ENCODE results near the gene TNIK. TPM values are rescaled to one million over a fixed set of nuclear protein-coding genes. Genes with fewer than 3 reads are reported as not detected.

Gene TNIK
- polyA plus RNA-seq, 1 of the 3 experiments (the other 2 are of a cell fraction): 19.4 TPM

- Histone ChIP-seq H3K4me2 (no peak overlapping the region), H2AFZ (ENCODE audit: low read depth) (no peak overlapping the region), H4K20me1 (ENCODE audit: insufficient read depth) (no peaks in the 10 kb centered on the region), H3K27ac (ENCODE audit: low read depth in 2 of 2, low read length in 1 of 2) (peak overlapping the region in 1 of 2 experiments; percentile 90; a peak in 2 of 4 replicates), H3K9ac (no peak overlapping the region), H3K27me3 (ENCODE audit: insufficient read depth) (no peaks in the 10 kb centered on the region), H3K4me1 (ENCODE audit: control insufficient read depth in 1 of 2, insufficient read depth in 2 of 2, low read depth in 1 of 2, low read length in 1 of 2) (peaks cover 6 to 36% of the 10 kb centered on the region in 2 experiments), H3K36me3 (replicated peaks in 1 of 2; ENCODE audit: control insufficient read depth in 1 of 2, insufficient read depth in 2 of 2, low read length in 1 of 2) (no peaks in the 10 kb centered on the region), H3K9me2 (no peaks in the 10 kb centered on the region), H3K79me2 (ENCODE audit: insufficient read depth) (peaks cover 44% of the 10 kb centered on the region), H3K4me3 (ENCODE audit: low read depth in 2 of 2, low read length in 1 of 2) (no peak overlapping the region), H3K9me3 (no peaks in the 10 kb centered on the region), H3F3A (replicated peaks; ENCODE audit: insufficient read depth) (peaks cover 39% of the 10 kb centered on the region)
- TF ChIP-seq TAF1 (IDR thresholded peaks at IDR 0.05; ENCODE audit: borderline replicate concordance, low read depth, low read length) (no peak), CHD2 (IDR thresholded peaks at IDR 0.05; ENCODE audit: low read length, partially characterized antibody) (no peak), IRF3 (IDR thresholded peaks at IDR 0.05; ENCODE audit: low read depth, low read length) (no peak), RAD21 (IDR thresholded peaks at IDR 0.05; ENCODE audit: low read length) (no peak), RFX5 (IDR thresholded peaks at IDR 0.05; ENCODE audit: low read length) (no peak), FOXJ3 (CRISPR knock-in tag; IDR thresholded peaks at IDR 0.05) (no peak), MXI1 (IDR thresholded peaks at IDR 0.05; ENCODE audit: low read depth, low read length) (no peak), RCOR1 (IDR thresholded peaks at IDR 0.05; ENCODE audit: low read length) (no peak), EP300 (IDR thresholded peaks at IDR 0.05; ENCODE audit: borderline replicate concordance in 1 of 2, low read depth in 1 of 2, low read length in 1 of 2) (no peak), YY1 (IDR thresholded peaks at IDR 0.05; ENCODE audit: low read depth) (no peak), JUND (IDR thresholded peaks at IDR 0.05) (no peak), REST (IDR thresholded peaks at IDR 0.05; ENCODE audit: low read depth, low read length) (no peak), SMC3 (IDR thresholded peaks at IDR 0.05; ENCODE audit: low read depth, low read length) (no peak), GATA2 (CRISPR knock-in tag; IDR thresholded peaks at IDR 0.05) (no peak), USF2 (IDR thresholded peaks at IDR 0.05; ENCODE audit: borderline replicate concordance, low read depth, low read length) (no peak)
- TF ChIP-seq, protein P1, sequence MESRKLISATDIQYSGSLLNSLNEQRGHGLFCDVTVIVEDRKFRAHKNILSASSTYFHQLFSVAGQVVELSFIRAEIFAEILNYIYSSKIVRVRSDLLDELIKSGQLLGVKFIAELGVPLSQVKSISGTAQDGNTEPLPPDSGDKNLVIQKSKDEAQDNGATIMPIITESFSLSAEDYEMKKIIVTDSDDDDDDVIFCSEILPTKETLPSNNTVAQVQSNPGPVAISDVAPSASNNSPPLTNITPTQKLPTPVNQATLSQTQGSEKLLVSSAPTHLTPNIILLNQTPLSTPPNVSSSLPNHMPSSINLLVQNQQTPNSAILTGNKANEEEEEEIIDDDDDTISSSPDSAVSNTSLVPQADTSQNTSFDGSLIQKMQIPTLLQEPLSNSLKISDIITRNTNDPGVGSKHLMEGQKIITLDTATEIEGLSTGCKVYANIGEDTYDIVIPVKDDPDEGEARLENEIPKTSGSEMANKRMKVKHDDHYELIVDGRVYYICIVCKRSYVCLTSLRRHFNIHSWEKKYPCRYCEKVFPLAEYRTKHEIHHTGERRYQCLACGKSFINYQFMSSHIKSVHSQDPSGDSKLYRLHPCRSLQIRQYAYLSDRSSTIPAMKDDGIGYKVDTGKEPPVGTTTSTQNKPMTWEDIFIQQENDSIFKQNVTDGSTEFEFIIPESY (IDR thresholded peaks at IDR 0.05; ENCODE audit: borderline replicate concordance, low read depth): no peak
- POLR2A ChIA-PET: no interaction called here
- no peak for DNase-seq
- CTCF ChIA-PET: interaction anchor here (1.3 kb wide), 1 partner anchor 19 kb away, joined by 3 read pairs; no protein-coding TSS in a partner anchor
Measured at GRCh38 chr3:171350364-171350763, 109.8 kb downstream of the TNIK start.
